Measurements from ENCODE around the gene SUGCT. TPM values are rescaled to one million over a fixed set of nuclear protein-coding genes. Genes with fewer than 3 reads are reported as not detected.

SUGCT gene
- total RNA-seq, 2 experiments from 2014 or later: 0.81 to 1.2 TPM

GRCh38 chr7:40763319-40764287 is 628.8 kb downstream of the SUGCT start:
- no peak overlapping the region for H3K27ac Mint-ChIP-seq
- CTCF ChIA-PET: interaction anchor here (0.9 kb wide), 1 partner anchor 256 kb away, joined by 4 read pairs; no protein-coding TSS in a partner anchor
- no peaks in the 10 kb centered on the region for H3K36me3 Mint-ChIP-seq (ENCODE audit: low read depth)
- no peaks in the 10 kb centered on the region for H3K27me3 Mint-ChIP-seq (ENCODE audit: low read depth)
- H3K4me1 Mint-ChIP-seq (ENCODE audit: low read depth): no peaks in the 10 kb centered on the region
- intact Hi-C loops (cut with micrococcal nuclease): loop anchor here (1.0 kb wide), 1 partner anchor 434 kb away; no protein-coding TSS in a partner anchor
- no peaks in the 10 kb centered on the region for H3K9me3 Mint-ChIP-seq
- no peak overlapping the region for H3K4me3 Mint-ChIP-seq
- DNase-seq: no peak

- DNase-seq: no peak
- H3K36me3 Mint-ChIP-seq (ENCODE audit: low read depth): no peaks in the 10 kb centered on the region
- H3K4me1 Mint-ChIP-seq (ENCODE audit: low read depth): no peaks in the 10 kb centered on the region
- CTCF ChIA-PET: no interaction called here
- H3K9me3 Mint-ChIP-seq: no peaks in the 10 kb centered on the region
- intact Hi-C loops (cut with micrococcal nuclease): no loop called here
- no peaks in the 10 kb centered on the region for H3K27me3 Mint-ChIP-seq (ENCODE audit: low read depth)
- no peak overlapping the region for H3K4me3 Mint-ChIP-seq
- no peak overlapping the region for H3K27ac Mint-ChIP-seq
Measured at GRCh38 chr7:40765639-40766038, 630.8 kb downstream of the SUGCT start.

- Mint-ChIP-seq H3K9me3 (no peaks in the 10 kb centered on the region), H3K36me3 (ENCODE audit: low read depth) (no peaks in the 10 kb centered on the region), H3K27ac (no peak overlapping the region), H3K27me3 (ENCODE audit: low read depth) (no peaks in the 10 kb centered on the region), H3K4me1 (ENCODE audit: low read depth) (no peaks in the 10 kb centered on the region), H3K4me3 (no peak overlapping the region)
- CTCF ChIA-PET: interaction anchor here (0.5 kb wide), 1 partner anchor 626 kb away, joined by 3 read pairs; no protein-coding TSS in a partner anchor
- intact Hi-C loops (cut with micrococcal nuclease): no loop called here
- no peak for DNase-seq
Measured at GRCh38 chr7:40772096-40772495, 637.3 kb downstream of the SUGCT start.

- no peaks in the 10 kb centered on the region for H3K36me3 Mint-ChIP-seq (ENCODE audit: low read depth)
- no peaks in the 10 kb centered on the region for H3K9me3 Mint-ChIP-seq
- H3K27me3 Mint-ChIP-seq (ENCODE audit: low read depth): no peaks in the 10 kb centered on the region
- no peak overlapping the region for H3K4me3 Mint-ChIP-seq
- intact Hi-C loops (cut with micrococcal nuclease): no loop called here
- CTCF ChIA-PET: no interaction called here
- no peak overlapping the region for H3K27ac Mint-ChIP-seq
- DNase-seq: no peak
- H3K4me1 Mint-ChIP-seq (ENCODE audit: low read depth): no peaks in the 10 kb centered on the region
Measured at GRCh38 chr7:40773656-40774055, 638.9 kb downstream of the SUGCT start.

GRCh38 chr7:40775877-40776276 is 641.1 kb downstream of the SUGCT start:
- H3K9me3 Mint-ChIP-seq: no peaks in the 10 kb centered on the region
- CTCF ChIA-PET: no interaction called here
- H3K4me1 Mint-ChIP-seq (ENCODE audit: low read depth): no peaks in the 10 kb centered on the region

GRCh38 chr7:40777730-40778312 is 643.0 kb downstream of the SUGCT start:
- H3K36me3 Mint-ChIP-seq (ENCODE audit: low read depth): no peaks in the 10 kb centered on the region
- H3K4me3 Mint-ChIP-seq: no peak overlapping the region
- intact Hi-C loops (cut with micrococcal nuclease): no loop called here
- no peaks in the 10 kb centered on the region for H3K9me3 Mint-ChIP-seq
- no peaks in the 10 kb centered on the region for H3K27me3 Mint-ChIP-seq (ENCODE audit: low read depth)
- no peak overlapping the region for H3K27ac Mint-ChIP-seq
- DNase-seq: no peak
- CTCF ChIA-PET: no interaction called here
- H3K4me1 Mint-ChIP-seq (ENCODE audit: low read depth): no peaks in the 10 kb centered on the region

More at GRCh38 chr7:40775877-40776276, 641.1 kb downstream of the SUGCT start:
- Mint-ChIP-seq H3K4me3 (no peak overlapping the region), H3K36me3 (ENCODE audit: low read depth) (no peaks in the 10 kb centered on the region), H3K27me3 (ENCODE audit: low read depth) (no peaks in the 10 kb centered on the region), H3K27ac (no peak overlapping the region)
- no peak for DNase-seq
- intact Hi-C loops (cut with micrococcal nuclease): no loop called here

- intact Hi-C loops (cut with micrococcal nuclease): no loop called here
- CTCF ChIA-PET: interaction anchor here (0.6 kb wide), 1 partner anchor 112 kb away, joined by 4 read pairs; no protein-coding TSS in a partner anchor
- no peak overlapping the region for H3K4me3 Mint-ChIP-seq
- no peaks in the 10 kb centered on the region for H3K27me3 Mint-ChIP-seq (ENCODE audit: low read depth)
- no peaks in the 10 kb centered on the region for H3K4me1 Mint-ChIP-seq (ENCODE audit: low read depth)
- H3K27ac Mint-ChIP-seq: no peak overlapping the region
- DNase-seq: no peak
- no peaks in the 10 kb centered on the region for H3K9me3 Mint-ChIP-seq
- H3K36me3 Mint-ChIP-seq (ENCODE audit: low read depth): no peaks in the 10 kb centered on the region
Measured at GRCh38 chr7:40780460-40780859, 645.7 kb downstream of the SUGCT start.

- CTCF ChIA-PET: no interaction called here
- DNase-seq: no peak
- H3K4me3 Mint-ChIP-seq: no peak overlapping the region
- intact Hi-C loops (cut with micrococcal nuclease): no loop called here
- H3K27ac Mint-ChIP-seq: no peak overlapping the region
- H3K4me1 Mint-ChIP-seq (ENCODE audit: low read depth): no peaks in the 10 kb centered on the region
- H3K36me3 Mint-ChIP-seq (ENCODE audit: low read depth): no peaks in the 10 kb centered on the region
- H3K9me3 Mint-ChIP-seq: no peaks in the 10 kb centered on the region
- no peaks in the 10 kb centered on the region for H3K27me3 Mint-ChIP-seq (ENCODE audit: low read depth)
Measured at GRCh38 chr7:40782836-40783235, 648.0 kb downstream of the SUGCT start.

GRCh38 chr7:40784176-40784575 is 649.4 kb downstream of the SUGCT start:
- intact Hi-C loops (cut with micrococcal nuclease): no loop called here
- H3K27me3 Mint-ChIP-seq (ENCODE audit: low read depth): no peaks in the 10 kb centered on the region
- CTCF ChIA-PET: no interaction called here
- H3K4me3 Mint-ChIP-seq: no peak overlapping the region
- no peak overlapping the region for H3K27ac Mint-ChIP-seq
- DNase-seq: no peak
- no peaks in the 10 kb centered on the region for H3K9me3 Mint-ChIP-seq
- no peaks in the 10 kb centered on the region for H3K4me1 Mint-ChIP-seq (ENCODE audit: low read depth)
- H3K36me3 Mint-ChIP-seq (ENCODE audit: low read depth): no peaks in the 10 kb centered on the region

GRCh38 chr7:40786909-40787308 is 652.1 kb downstream of the SUGCT start:
- no peaks in the 10 kb centered on the region for H3K36me3 Mint-ChIP-seq (ENCODE audit: low read depth)
- DNase-seq: no peak
- H3K27ac Mint-ChIP-seq: no peak overlapping the region
- H3K27me3 Mint-ChIP-seq (ENCODE audit: low read depth): no peaks in the 10 kb centered on the region
- H3K4me1 Mint-ChIP-seq (ENCODE audit: low read depth): no peaks in the 10 kb centered on the region
- CTCF ChIA-PET: no interaction called here
- intact Hi-C loops (cut with micrococcal nuclease): no loop called here
- no peak overlapping the region for H3K4me3 Mint-ChIP-seq
- H3K9me3 Mint-ChIP-seq: peaks cover 2% of the 10 kb centered on the region

- Mint-ChIP-seq H3K9me3 (peaks cover 2% of the 10 kb centered on the region), H3K27me3 (ENCODE audit: low read depth) (no peaks in the 10 kb centered on the region), H3K4me1 (ENCODE audit: low read depth) (no peaks in the 10 kb centered on the region), H3K4me3 (no peak overlapping the region), H3K27ac (no peak overlapping the region), H3K36me3 (ENCODE audit: low read depth) (no peaks in the 10 kb centered on the region)
- no peak for DNase-seq
- CTCF ChIA-PET: no interaction called here
- intact Hi-C loops (cut with micrococcal nuclease): no loop called here
Measured at GRCh38 chr7:40793132-40793531, 658.3 kb downstream of the SUGCT start.

GRCh38 chr7:40795607-40796006 is 660.8 kb downstream of the SUGCT start:
- no peak overlapping the region for H3K27ac Mint-ChIP-seq
- CTCF ChIA-PET: no interaction called here
- no peaks in the 10 kb centered on the region for H3K9me3 Mint-ChIP-seq
- DNase-seq: no peak
- no peak overlapping the region for H3K4me3 Mint-ChIP-seq
- intact Hi-C loops (cut with micrococcal nuclease): no loop called here
- H3K27me3 Mint-ChIP-seq (ENCODE audit: low read depth): no peaks in the 10 kb centered on the region
- no peaks in the 10 kb centered on the region for H3K4me1 Mint-ChIP-seq (ENCODE audit: low read depth)
- no peaks in the 10 kb centered on the region for H3K36me3 Mint-ChIP-seq (ENCODE audit: low read depth)

- Mint-ChIP-seq H3K4me3 (no peak overlapping the region), H3K27me3 (ENCODE audit: low read depth) (no peaks in the 10 kb centered on the region), H3K4me1 (ENCODE audit: low read depth) (no peaks in the 10 kb centered on the region), H3K36me3 (ENCODE audit: low read depth) (no peaks in the 10 kb centered on the region), H3K9me3 (no peaks in the 10 kb centered on the region), H3K27ac (no peak overlapping the region)
- intact Hi-C loops (cut with micrococcal nuclease): no loop called here
- DNase-seq: no peak
- CTCF ChIA-PET: interaction anchor here (0.8 kb wide), 1 partner anchor 218 kb away, joined by 3 read pairs; no protein-coding TSS in a partner anchor
Measured at GRCh38 chr7:40796723-40797122, 661.9 kb downstream of the SUGCT start.

All from activated naive CD4-positive, alpha-beta T cell treated with anti-CD3 and anti-CD28 coated beads for 36 hours (primary cell).